ENCODE measurements around the gene OR12D1. TPM values are rescaled to one million over a fixed set of nuclear protein-coding genes. Genes with fewer than 3 reads are reported as not detected.

Gene OR12D1
- total RNA-seq, 1 experiment from 2014 or later: not detected

DNA sequence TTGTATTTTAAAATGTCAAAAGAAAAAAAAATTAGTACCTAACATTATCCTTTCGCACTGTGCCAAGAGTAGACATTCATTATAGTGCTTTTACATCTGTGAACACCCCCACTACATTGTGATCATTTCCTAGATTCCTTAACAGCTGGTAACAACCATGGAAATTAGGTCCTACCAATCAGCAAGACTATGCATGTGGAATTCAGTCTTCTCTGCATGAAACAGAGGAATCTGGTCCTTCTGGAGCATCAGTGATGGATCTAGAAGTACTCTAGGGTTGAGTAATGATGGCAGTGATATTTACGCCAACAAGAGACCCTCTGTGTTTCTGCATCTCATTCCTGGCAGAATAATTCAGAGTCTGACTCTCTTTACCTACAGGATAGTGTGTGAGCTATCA, 9.4 kb downstream of the OR12D1 start (continued):
- TF ChIP-seq, protein P1, sequence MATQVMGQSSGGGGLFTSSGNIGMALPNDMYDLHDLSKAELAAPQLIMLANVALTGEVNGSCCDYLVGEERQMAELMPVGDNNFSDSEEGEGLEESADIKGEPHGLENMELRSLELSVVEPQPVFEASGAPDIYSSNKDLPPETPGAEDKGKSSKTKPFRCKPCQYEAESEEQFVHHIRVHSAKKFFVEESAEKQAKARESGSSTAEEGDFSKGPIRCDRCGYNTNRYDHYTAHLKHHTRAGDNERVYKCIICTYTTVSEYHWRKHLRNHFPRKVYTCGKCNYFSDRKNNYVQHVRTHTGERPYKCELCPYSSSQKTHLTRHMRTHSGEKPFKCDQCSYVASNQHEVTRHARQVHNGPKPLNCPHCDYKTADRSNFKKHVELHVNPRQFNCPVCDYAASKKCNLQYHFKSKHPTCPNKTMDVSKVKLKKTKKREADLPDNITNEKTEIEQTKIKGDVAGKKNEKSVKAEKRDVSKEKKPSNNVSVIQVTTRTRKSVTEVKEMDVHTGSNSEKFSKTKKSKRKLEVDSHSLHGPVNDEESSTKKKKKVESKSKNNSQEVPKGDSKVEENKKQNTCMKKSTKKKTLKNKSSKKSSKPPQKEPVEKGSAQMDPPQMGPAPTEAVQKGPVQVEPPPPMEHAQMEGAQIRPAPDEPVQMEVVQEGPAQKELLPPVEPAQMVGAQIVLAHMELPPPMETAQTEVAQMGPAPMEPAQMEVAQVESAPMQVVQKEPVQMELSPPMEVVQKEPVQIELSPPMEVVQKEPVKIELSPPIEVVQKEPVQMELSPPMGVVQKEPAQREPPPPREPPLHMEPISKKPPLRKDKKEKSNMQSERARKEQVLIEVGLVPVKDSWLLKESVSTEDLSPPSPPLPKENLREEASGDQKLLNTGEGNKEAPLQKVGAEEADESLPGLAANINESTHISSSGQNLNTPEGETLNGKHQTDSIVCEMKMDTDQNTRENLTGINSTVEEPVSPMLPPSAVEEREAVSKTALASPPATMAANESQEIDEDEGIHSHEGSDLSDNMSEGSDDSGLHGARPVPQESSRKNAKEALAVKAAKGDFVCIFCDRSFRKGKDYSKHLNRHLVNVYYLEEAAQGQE (IDR thresholded peaks at IDR 0.05; ENCODE audit: low read depth): no peak
- TF ChIP-seq TCF7L2 (IDR thresholded peaks at IDR 0.05; ENCODE audit: borderline replicate concordance, extremely low read depth, insufficient read depth, insufficient read length): no peak
- TF ChIP-seq EZH2 (IDR thresholded peaks at IDR 0.05): no peak
- TF ChIP-seq YY1 (IDR thresholded peaks at IDR 0.05; ENCODE audit: extremely low read depth, insufficient replicate concordance, low read depth, low read length): no peak

DNA sequence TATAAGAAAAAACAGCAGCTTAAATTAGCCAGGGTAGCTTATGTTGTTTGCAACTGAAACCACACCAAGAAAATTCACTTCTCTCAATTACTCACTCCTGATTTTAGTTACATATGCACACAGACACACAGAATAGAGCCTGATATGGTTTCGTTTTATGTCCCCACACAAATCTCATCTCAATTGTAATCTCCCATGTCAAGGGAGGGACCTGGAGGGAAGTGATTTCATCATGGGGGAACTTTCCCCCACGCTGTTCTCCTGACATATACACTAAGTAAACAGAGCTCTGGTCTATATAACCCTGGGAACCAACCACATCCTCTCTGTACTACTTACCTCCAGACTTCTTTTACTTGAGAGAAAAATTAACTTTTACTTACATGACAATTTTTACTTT, 9.8 kb downstream of the OR12D1 start:
- Histone ChIP-seq H3K9me2 (ENCODE audit: insufficient read depth) (no peaks in the 10 kb centered on the region), H3K79me2 (ENCODE audit: insufficient read depth, low read length) (no peaks in the 10 kb centered on the region), H3K4me2 (ENCODE audit: low read length) (no peak overlapping the region), H2AFZ (ENCODE audit: low read depth, low read length, poor library complexity, severe bottlenecking) (no peak overlapping the region), H3K27me3 (ENCODE audit: insufficient read depth, low read length) (no peaks in the 10 kb centered on the region), H4K20me1 (ENCODE audit: insufficient read depth) (no peaks in the 10 kb centered on the region), H3K4me1 (ENCODE audit: control insufficient read depth in 1 of 2, insufficient read depth in 2 of 2, low read length in 2 of 2) (no peaks in the 10 kb centered on the region), H3K9ac (ENCODE audit: low read length) (no peak overlapping the region), H3K27ac (ENCODE audit: low read depth, low read length) (no peak overlapping the region), H3K4me3 (replicated peaks in 1 of 2; ENCODE audit: low read depth in 1 of 2, low read length in 2 of 2) (no peak overlapping the region), H3K36me3 (ENCODE audit: control insufficient read depth in 1 of 2, insufficient read depth in 2 of 2, low read length in 2 of 2) (no peaks in the 10 kb centered on the region), H3K9me3 (ENCODE audit: control insufficient read depth in 1 of 2, insufficient read depth in 1 of 2, low read depth in 1 of 2, low read length in 2 of 2) (no peaks in the 10 kb centered on the region)
- ATAC-seq: no peak
- ChIA-PET CTCF (no interaction called here), RAD21 (ENCODE audit: low non-redundant PET in 1 of 2, low total read pairs in 2 of 2, uncharacterized antibody in 2 of 2, unreplicated experiment in 2 of 2) (no interaction called here), POLR2A (no interaction called here)
- intact Hi-C loops (cut with micrococcal nuclease): no loop called here
- no TSS peak for BruUV-seq (replicated peaks)
- DNase-seq (ENCODE audit: low read depth, low spot score): no peak
- TF ChIP-seq SP1 (IDR thresholded peaks at IDR 0.05; ENCODE audit: low read depth) (no peak), EZH2phosphoT487 (IDR thresholded peaks at IDR 0.05; ENCODE audit: borderline replicate concordance) (no peak), TCF7L2 (IDR thresholded peaks at IDR 0.05; ENCODE audit: borderline replicate concordance, extremely low read depth, insufficient read depth, insufficient read length) (no peak), ZNF274 (IDR thresholded peaks at IDR 0.05; ENCODE audit: low read depth, low read length) (no peak), CEBPB (IDR thresholded peaks at IDR 0.05; ENCODE audit: low read depth) (no peak), EZH2 (IDR thresholded peaks at IDR 0.05) (no peak), CBX3 (IDR thresholded peaks at IDR 0.05; ENCODE audit: low read depth) (no peak)
- TF ChIP-seq, protein P2, sequence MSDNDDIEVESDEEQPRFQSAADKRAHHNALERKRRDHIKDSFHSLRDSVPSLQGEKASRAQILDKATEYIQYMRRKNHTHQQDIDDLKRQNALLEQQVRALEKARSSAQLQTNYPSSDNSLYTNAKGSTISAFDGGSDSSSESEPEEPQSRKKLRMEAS (IDR thresholded peaks at IDR 0.05): no peak
- TF ChIP-seq, protein P3, sequence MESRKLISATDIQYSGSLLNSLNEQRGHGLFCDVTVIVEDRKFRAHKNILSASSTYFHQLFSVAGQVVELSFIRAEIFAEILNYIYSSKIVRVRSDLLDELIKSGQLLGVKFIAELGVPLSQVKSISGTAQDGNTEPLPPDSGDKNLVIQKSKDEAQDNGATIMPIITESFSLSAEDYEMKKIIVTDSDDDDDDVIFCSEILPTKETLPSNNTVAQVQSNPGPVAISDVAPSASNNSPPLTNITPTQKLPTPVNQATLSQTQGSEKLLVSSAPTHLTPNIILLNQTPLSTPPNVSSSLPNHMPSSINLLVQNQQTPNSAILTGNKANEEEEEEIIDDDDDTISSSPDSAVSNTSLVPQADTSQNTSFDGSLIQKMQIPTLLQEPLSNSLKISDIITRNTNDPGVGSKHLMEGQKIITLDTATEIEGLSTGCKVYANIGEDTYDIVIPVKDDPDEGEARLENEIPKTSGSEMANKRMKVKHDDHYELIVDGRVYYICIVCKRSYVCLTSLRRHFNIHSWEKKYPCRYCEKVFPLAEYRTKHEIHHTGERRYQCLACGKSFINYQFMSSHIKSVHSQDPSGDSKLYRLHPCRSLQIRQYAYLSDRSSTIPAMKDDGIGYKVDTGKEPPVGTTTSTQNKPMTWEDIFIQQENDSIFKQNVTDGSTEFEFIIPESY (IDR thresholded peaks at IDR 0.05; ENCODE audit: extremely low read depth, insufficient replicate concordance, low read length): no peak
- TF ChIP-seq, protein P1 (IDR thresholded peaks at IDR 0.05; ENCODE audit: low read depth): no peak

All from HCT116 (cell line).